Left renal pelvis (tissue), 4 donors: ENCODE data around the gene GNAS-AS1. TPM values are rescaled to one million over a fixed set of nuclear protein-coding genes. Genes with fewer than 3 reads are reported as not detected.

ENCODE experiments used
- DNase-seq, 4 donors: peaks; one replicate each; pipeline ENCODE4 v3.0.0-alpha.2; 2013; ENCODE audit warnings: low read depth in 4 of 4, low spot score in 3 of 4
- polyA plus RNA-seq, 4 donors: library from polyadenylated mRNA; unstranded; fragments of 120-200 nt; gene quantifications; one replicate each; pipeline ENCODE4 v1.2.1, GENCODE V29; 2013; ENCODE audit not compliant: insufficient read length in 4 of 4

Gene GNAS-AS1
- polyA plus RNA-seq, 4 donors, result 0.67 to 1.8 (median 0.80) TPM

- DNase-seq, result no peak
These were observed 63.3 kb downstream of the GNAS-AS1 start for GRCh38 chr20:58787211-58788005.

- no peak for DNase-seq
These were observed 66.2 kb downstream of the GNAS-AS1 start for GRCh38 chr20:58784321-58785074.

GRCh38 chr20:58783511-58784011 lies 67.1 kb downstream of the GNAS-AS1 start:
- DNase-seq, result no peak

- no peak for DNase-seq
These were observed 69.6 kb downstream of the GNAS-AS1 start for GRCh38 chr20:58781138-58781537.

GRCh38 chr20:58778760-58779159 lies 71.9 kb downstream of the GNAS-AS1 start:
- no peak for DNase-seq

- no peak for DNase-seq
These were observed 73.0 kb downstream of the GNAS-AS1 start for GRCh38 chr20:58777657-58778056.

GRCh38 chr20:58776109-58776508 lies 74.6 kb downstream of the GNAS-AS1 start:
- no peak for DNase-seq

- no peak for DNase-seq
These were observed 75.3 kb downstream of the GNAS-AS1 start for GRCh38 chr20:58775371-58775770.

- DNase-seq, result no peak
These were observed 75.9 kb downstream of the GNAS-AS1 start for GRCh38 chr20:58774667-58775263.

- no peak for DNase-seq
These were observed 76.5 kb downstream of the GNAS-AS1 start for GRCh38 chr20:58774214-58774613.

- DNase-seq, result no peak
These were observed 77.9 kb downstream of the GNAS-AS1 start for GRCh38 chr20:58772786-58773185.

Other genes starting within 250 kb of the GNAS-AS1 start
- 10 to 100 TPM; 46.5 to 81.7 (median 66.6) TPM for gene STX16, start 199.6 kb downstream of the GNAS-AS1 start, polyA plus RNA-seq
- 10 to 100 TPM; 35.2 to 57.2 (median 40.6) TPM for gene NPEPL1, start 158.1 kb downstream of the GNAS-AS1 start, polyA plus RNA-seq
- 1,000 to 10,000 TPM; 1,915 to 2,381 (median 2,089) TPM for gene GNAS, start 1.8 kb upstream of the GNAS-AS1 start, polyA plus RNA-seq
- 100 to 1,000 TPM in 3 of 4 donors, 10 to 100 TPM in 1; 71.6 to 150 (median 125) TPM for gene NELFCD, start 130.4 kb upstream of the GNAS-AS1 start, polyA plus RNA-seq
- gene CTSZ, start 156.4 kb upstream of the GNAS-AS1 start, polyA plus RNA-seq, result 10 to 100 TPM; 75.6 to 88.3 (median 82.5) TPM
- gene TUBB1, start 168.5 kb upstream of the GNAS-AS1 start, polyA plus RNA-seq, result 1 to 10 TPM; 1.5 to 3.4 (median 1.9) TPM
- 100 to 1,000 TPM; 154 to 225 (median 192) TPM for gene ATP5F1E, start 181.4 kb upstream of the GNAS-AS1 start, polyA plus RNA-seq
- gene PRELID3B, start 191.9 kb upstream of the GNAS-AS1 start, polyA plus RNA-seq, result 10 to 100 TPM; 43.3 to 90.2 (median 72.9) TPM